Activated naive CD4-positive, alpha-beta T cell (primary cell): ENCODE measurements around the gene PM20D2.
A peak's percentile ranks its signal among the peaks of the same experiment; 100 is the strongest.

Source experiments
- DNase-seq, 4 experiments: peaks; one replicate each; lab custom pipeline; 2025; lab: John Stamatoyannopoulos, UW

Gene PM20D2

DNA sequence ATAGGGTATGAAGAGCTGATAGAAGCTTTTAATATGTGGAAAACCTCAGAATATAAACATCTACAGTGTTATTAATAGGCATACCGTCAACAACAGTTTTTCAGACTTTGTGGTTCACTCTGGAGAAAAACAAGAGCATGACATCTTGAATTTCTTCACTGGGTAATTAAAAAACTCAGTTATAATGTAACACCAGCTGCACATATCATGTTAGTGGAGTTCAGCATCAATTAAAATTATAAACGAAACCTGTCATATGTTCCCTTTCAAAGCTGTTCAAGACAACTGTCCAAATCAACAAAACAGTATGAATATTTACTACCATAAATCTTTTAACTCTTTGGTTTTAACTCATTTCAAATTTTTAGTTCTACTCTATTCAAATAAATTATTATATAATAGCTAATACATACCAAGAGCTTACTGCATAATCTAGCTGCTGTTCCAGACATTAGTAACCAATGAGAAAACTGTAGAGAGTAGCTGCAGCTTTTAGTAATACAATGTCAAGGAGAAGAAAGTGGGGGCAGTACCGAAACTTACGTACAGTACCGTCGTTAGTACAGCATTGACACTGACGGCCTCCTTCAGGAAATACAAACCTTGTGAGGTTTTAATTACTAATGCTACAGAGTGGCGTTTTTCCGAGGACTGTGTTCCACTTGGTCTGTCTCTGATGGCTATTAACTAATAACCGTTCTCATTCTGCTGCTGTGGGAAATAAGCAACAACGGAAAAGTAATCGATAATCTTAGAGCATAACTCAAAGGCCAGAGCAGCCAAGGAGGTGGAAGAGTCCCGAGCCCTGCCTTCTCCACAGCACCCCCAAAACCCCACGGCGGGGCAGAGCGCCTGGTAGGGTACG lies 532 bp upstream of the PM20D2 start:
- no peak for DNase-seq

DNA sequence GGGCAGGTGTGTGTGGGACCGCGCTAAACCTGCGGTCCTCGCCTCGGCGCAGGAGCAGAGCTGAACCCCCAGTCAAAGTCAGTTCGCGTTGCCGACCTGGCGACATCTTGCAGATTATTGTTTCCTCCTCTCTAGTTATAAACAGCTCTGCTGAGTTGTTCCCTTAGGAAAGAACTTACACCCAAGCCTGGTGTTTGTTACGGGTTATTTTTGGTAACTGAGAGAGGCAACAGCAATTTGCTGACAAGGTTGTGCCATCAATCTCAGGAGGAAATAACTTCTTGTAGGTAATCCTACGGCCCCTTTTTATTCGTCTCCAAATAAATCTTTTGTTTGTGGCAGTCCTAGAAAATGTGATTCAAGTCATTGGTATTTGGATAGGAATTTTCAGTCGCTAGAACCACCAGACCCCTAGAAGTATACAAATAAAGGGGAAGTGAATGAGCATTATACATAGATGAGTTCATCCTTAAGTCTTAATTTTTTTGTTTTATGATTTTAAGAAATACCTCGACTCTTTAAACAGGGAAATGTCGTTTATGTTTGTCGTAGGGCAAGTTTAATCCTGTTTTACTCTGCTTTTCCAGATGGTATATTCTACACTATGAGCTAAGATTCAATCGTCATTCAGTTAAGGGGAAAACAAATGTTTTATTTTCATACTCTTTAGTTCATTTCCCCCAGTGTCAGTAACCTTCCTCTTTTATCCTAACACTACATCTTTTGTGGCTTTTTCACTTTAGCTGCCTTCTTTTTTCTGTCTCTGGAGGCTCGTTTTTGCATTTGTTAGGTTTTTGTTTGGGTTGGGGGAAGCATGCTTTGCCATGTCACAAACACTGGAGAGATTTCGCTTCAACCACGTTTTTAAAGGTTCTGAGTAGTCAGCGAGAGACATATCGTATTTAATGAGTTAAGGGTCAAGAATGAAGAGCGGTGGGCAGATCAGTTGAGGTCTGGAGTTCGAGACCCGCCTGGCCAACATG lies 1.2 kb downstream of the PM20D2 start:
- peak in 1 of 4 experiments; percentile 22 for DNase-seq

DNA sequence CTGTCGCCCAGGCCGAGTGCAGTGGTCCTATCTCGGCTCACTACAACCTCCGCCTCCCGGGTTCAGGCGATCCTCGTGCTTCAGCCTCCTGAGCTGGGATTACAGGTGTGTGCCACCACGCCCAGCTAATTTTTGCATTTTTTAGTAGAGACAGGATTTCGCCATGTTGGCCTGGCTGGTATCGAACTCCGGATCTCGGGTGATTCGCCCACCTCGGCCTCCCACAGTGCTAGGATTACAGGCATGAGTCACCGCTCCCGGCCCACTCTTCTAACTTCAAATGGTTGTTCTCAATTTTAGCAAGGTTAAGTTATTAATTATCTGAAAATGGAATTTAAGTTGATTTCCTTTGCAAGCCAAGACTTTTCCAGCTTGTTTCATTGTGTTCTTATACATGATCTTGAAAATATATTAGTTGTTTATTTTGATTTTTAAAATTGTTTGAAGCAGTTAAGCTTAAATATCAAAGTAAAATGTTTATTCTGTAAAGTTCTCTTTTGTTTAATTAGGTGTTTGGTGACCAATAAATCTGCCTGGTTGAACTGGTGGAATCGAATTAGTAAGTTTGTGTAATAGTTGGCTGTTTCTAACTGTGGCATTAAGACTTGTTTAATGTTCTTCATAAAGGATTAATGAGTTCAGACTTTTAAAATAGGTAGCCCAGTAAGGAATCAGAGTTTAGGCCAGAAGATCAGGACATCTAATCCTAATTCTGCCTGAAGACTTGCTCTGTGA lies 2.3 kb downstream of the PM20D2 start:
- DNase-seq = no peak

DNA sequence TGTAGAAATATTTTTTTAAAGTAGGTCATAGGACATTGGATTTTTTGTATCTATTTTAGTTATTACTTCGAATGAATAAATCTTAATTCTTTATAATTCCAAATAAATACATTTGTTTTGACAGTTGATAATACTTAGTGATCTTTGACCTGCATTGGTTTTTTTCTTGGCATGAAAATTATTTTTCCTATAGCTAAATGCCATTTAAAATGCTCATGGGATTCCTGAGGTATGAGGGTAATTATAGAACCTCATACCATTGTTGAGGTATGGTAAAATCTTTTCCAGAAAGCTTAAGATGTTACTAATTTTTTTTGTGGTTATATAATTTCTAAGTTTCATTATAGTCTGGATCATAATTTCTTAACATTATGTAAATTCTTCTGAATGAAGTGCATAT lies 8.3 kb downstream of the PM20D2 start:
- no peak for DNase-seq

DNA sequence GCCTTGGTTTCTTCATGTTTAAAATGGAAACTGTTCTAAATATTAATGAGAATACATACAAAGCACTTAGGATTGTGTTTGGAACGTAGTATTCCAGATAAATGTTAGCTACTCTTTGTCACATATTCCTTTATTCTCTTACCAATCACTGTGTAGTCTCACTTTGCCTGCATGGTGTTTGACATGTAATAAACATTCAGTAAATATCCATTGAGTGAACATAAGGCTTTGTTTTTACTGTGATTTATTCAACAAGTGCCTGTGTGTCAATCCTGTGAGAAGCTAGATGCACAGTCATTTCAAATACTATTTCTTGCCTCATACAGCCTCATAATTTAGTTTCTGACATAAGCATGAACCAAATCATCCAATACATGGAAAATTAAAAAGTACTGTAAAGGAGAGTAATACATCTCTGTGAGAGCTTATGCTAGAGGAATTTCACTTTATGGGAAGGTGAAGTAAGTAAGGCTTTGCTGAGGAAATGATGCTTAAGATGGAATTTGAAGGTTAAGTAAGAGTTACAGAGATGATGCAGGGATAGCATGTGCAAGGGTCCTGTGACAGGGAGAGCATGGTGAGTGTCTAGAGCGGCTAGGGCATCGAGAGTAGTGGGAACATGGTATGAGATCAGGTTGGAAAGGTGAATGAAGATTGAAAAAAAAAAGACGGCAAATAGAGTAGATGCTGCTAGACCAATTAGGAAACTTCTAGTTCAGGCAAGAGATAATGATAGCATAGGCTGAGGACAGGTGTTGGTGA lies 14.7 kb downstream of the PM20D2 start:
- no peak for DNase-seq

DNA sequence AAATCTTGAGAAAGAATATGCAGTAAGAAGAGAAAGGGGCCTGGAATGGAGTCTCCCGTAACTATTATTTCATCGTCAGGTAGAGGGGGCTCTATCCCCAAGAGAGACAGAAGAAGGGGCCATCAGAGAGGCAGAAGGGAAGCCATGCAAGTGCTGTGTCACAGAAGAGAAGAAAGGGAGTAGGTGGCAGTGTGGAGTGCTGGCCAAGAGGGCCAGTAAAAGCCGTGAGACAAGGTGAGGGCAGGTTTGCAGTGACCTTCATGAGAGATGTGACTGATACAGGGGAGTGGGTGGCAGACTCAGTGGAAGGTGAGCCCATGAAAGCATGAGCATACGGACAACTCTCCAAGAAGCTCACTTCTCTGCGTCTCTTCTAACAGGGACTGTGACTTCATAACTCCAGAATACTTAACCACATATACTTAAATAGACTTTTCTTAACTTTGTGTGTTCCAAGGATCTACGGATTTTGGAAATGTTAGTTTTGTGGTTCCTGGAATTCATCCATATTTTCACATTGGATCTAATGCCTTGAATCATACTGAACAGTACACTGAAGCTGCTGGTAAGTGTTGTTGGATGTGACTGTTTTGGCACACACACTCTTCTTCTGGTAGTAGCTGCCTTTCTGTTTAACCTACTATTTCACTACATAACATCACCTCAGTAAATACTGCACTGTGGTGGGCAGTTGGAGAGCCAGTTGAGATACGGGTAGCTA lies 15.6 kb downstream of the PM20D2 start:
- no peak for DNase-seq

DNA sequence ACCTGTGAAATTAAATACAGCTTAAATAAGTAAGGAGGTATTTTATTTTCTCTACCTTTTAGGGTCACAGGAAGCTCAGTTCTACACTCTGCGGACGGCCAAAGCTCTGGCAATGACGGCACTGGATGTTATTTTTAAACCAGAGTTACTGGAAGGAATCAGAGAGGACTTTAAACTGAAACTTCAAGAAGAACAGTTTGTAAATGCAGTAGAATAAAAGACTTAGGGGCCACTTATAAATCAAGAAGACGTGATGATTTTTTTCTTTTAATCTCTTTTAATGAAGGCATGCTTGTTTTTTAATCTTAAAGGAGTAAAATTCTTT lies 16.2 kb downstream of the PM20D2 start:
- no peak for DNase-seq

DNA sequence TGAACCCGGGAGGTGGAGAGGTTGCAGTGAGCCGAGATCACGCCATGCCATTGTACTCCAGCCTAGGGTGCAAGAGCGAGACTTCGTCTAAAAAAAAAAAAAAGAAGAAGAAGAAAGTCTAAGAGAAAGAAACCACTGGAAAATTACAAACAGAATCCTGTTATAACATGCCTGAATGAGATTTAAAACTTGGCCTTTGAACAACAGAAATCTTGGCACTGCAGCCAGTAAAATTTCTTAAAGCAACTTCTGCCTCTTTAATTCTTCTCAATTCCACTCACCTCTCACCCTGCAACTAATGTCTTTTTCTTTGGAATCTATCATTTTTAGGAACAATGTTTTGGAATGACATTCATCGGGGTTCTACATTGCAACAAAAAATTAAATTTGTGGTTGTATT lies 26.3 kb downstream of the PM20D2 start:
- no peak for DNase-seq

DNA sequence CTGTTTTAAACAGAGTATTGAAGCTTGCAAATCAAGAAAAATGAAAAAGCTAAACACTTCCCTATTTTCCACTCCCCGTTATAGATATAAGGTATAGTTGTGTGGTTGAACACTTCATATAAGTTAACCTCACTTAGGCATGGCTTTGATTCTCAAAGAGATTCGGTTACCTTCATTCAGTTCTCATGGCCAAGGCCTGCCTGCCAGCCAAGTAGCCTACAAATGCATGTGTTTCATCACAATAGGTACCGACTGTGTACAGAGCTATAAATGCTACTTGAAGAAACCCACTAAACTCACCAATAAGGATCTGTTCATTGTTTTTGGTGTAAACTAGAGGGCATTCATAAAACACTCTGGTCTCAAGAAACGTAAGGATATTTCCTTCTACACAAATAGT lies 27.8 kb downstream of the PM20D2 start:
- DNase-seq = no peak

DNA sequence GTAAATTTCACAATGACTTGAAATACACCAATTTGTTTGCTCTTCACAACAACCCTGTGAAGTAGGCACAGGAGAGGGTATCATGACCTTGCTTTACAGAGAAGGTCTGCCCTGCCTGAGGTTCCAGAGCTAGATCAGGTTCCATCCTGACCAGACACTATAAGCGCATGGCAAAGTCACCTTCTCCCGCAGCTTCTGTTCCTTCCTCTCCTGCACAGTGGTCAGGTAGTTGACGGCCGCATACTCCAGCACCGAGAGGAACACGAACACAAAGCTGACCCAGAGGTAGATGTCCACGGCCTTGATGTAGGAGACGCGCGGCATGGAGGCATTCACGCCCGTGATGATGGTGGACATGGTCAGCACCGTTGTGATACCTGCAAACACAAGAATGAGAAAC lies 34.3 kb downstream of the PM20D2 start:
- DNase-seq = no peak

DNA sequence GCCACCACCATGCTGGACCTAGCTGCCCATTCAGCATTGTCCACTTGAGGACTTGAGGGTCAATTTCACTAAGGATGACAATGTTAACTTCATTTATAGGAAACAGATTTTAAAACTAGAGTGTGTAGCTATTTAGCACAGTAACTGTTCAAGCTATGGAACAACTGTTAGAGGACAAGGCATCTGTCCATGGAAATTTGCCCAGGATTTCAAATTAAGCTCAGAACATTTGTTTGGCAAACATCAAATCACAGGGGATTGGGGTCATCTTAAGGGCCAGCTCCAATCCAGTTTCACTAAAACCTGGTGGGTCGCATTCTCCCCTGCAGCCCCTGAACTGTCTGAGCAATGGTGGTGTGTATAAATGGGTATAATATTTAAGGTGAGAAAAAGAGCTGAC lies 35.1 kb downstream of the PM20D2 start:
- DNase-seq = no peak

DNA sequence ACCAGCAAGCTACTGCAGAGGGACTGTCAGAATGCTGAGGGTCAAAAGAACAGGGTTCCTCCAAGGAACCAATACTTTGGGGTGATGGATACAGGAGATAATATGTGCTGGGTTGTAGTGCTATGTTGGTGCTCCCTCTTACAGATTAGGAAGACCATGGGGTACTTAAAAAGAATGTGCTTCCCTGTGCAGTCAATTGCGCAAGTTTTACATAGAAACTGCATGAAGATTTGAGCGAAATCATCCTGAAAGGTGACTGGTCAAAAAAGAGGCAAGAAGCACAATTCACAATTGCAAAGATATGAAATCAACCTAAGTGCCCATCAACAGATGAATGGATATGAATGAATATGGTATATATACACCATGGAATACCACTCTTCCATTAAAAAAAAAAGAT lies 37.4 kb downstream of the PM20D2 start:
- DNase-seq = no peak

DNA sequence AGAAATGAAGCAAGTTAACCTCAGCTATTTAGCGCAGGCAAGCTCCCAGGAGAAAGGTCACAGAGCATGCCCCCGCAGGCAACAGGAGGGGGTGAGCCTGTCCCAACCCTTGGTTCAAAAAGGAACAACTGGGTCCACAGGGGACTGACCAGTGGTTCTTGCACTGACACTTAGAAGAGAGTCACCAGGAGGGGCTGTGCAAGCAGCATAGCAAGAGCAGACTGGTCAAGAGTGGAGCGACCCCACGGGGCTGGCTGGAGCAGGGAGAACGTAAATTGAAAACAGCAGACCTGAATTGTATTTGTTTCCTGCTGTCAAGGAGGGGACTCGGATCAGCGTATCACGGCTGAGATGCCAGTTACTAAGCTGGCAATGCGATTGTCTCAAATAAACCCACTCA lies 38.5 kb downstream of the PM20D2 start:
- DNase-seq = no peak

DNA sequence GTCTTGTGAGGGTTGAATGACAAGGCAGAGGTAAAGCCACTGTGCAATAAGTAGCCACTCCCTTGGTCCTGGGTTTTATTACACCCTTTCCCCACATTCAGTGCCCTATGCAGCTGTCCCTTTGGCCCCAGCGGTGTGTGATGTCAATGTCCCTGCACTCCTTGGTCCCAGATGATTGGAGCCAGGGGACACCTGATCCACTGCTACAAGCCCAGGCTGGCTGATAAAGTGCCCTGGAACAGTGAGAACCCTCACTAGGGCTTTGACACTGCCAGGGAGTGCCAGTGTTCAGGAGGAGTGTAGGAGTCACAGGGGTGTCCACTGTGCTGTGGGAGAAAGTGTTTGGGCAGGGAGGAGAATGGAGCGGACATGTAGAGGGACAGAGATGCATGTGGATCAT lies 40.9 kb downstream of the PM20D2 start:
- DNase-seq = no peak

DNA sequence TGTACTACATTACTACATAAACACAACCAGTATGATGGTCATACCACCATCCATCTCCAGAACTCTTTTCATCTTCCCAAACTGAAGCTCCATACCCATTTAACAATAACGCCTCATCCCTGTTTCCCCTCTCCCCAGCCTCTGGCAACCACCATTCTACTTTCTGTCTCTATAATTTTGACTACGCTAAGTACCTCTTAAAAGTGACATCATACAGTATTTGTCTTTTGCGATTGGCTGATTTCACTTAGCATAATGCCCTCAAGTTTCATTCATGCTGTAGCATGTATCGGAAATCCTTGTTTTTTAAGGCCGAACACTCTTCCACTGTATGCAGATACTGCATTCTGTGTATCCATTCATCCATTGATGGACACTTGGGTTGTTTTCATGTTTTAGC lies 41.6 kb downstream of the PM20D2 start:
- no peak for DNase-seq

DNA sequence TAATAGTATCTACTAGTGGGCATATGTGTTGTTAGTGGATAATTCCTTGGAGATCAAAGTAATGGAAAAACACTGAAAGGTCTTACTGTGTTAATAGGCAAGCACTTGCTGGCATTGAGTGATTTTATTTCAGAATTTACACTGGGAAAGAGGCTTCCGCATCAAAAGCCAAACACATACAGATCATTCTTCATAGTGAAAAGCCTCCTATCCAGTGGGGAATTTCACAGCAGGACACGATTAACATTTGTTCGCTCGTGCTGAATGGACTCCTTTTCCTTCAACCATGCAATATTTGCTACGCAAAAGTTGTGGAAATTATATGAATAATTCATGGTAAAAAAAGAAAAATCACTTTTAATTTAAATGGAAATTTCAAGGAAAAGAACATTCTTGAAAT lies 44.9 kb downstream of the PM20D2 start:
- DNase-seq = no peak

DNA sequence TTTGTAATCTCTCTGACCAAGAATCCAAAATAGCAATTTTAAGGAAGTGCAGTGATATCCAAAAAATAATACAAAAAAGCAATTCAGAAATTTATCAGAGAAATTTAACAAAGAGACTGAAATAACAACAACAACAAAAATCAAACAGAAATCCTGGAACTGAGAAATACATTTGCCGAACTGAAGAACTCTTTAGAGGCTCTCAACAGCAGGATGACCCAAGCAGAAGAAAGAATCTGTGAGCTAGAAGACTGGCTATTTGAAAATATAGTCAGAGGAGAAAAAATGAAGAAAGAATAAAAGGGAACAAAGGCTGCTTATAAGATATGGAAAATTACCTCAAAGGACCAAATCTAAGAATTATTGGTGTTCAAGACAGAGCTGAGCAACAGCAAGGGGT lies 48.7 kb downstream of the PM20D2 start:
- no peak for DNase-seq

DNA sequence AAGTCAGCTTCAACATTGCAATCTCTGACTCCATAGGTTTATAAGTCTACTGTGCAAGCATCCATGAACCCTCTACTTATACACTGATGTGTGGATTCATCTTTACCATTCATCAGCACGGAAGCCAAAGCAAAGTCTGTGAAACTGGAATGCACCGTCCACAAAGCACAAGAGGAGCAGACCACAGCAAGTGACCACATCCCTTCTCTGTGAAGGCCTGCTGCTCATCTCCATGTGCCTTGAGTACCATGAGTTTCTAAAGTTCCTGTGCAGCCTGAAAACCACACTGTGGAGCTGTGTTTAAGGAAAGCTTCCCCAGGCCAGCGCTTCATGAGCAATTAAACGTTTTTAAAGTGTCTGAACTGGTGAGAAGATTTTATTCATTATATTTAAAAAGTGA lies 51.3 kb downstream of the PM20D2 start:
- DNase-seq = no peak

DNA sequence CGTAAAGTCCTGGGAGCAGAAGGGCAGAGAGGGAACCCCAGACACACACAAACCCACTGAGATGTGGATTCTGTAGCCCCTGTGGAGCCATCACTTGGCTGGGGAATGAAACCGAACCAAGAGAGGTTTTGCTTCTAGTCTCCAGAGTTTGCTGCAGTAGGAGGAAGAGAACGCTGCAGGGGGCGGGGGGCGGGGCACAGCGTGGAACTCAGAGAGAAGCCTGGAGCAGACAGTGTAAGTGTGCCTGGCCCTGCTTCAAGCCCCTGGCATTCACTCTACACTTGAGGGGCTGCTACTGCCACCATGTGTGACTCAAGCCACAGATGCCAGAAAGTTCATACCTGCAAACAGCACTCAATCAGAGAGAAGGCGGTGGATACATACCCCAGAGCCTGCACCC lies 52.4 kb downstream of the PM20D2 start:
- DNase-seq = no peak

DNA sequence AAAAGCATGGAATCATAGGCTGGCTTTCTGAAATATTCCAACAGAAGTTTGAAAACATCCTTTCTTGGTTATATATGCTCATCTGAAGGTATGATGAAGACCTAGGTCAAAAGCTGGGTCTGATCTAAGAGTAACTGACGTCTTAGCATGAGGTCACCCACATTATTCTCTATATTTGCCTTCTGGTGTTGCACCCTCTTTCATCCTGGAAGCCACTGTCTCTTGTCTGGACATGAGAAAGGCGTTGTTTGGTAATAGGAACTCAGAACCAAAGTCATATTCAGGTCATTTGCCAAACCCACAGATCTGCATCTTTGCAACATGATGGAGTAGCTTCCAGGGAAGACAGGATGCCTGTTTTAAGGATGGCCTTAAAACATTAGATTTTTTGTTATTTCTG lies 53.7 kb downstream of the PM20D2 start:
- DNase-seq = no peak

DNA sequence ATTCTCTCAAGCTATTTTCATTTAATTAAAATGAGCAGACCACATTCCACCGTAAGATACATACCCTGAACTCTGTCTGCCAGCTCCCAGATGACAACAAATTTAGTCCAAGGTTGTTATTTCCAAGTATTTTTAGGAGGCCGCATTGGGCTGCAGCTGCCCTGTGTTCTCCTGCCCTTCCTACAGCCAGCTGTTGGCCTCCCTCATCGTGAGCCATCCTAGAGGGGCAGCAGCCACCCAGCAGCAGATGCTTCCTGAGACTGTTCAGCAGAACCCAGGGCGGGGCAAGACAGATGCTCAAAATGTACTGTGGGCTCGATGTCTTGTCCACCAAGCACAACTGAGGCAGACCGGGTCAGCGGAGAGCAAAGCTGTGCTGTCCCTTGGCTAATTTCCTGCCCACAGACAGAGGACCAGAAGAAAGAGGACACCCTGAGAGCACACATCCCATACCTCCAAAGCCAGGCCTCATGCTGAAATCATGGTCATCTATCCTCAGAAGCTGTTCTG lies 54.9 kb downstream of the PM20D2 start:
- DNase-seq = no peak
